Mucosa of descending colon (tissue), 3 donors: ENCODE data around the gene IL31RA. TPM values are rescaled to one million over a fixed set of nuclear protein-coding genes. Genes with fewer than 3 reads are reported as not detected.

ENCODE experiments used
- ATAC-seq: fragments of 200-7000 bp; cut with Tn5 transposase; one replicate; pipeline ENCODE4 v1.9.1; 2020; ENCODE audit warnings: mild to moderate bottlenecking, moderate library complexity
- DNase-seq, 3 donors: peaks; one replicate each; pipeline ENCODE4 v3.0.0-alpha.2; 2020
- H3K36me3 ChIP-seq: fragments of 200-600 bp; one replicate; pipeline ENCODE4 v1.8.0; 2021; ENCODE audit warnings: low read depth, mild to moderate bottlenecking
- H3K4me1 ChIP-seq: fragments of 200-600 bp; one replicate; pipeline ENCODE4 v1.8.0; 2021; ENCODE audit warnings: low read depth, mild to moderate bottlenecking
- H3K4me3 ChIP-seq: fragments of 200-600 bp; one replicate; pipeline ENCODE4 v1.8.0; 2021; ENCODE audit warnings: mild to moderate bottlenecking
- H3K9me3 ChIP-seq: fragments of 200-600 bp; one replicate; pipeline ENCODE4 v1.8.0; 2021; ENCODE audit warnings: mild to moderate bottlenecking
- CTCF ChIP-seq: fragments of 200-600 bp; IDR thresholded peaks from one replicate; pipeline ENCODE4 v1.8.0; 2022; ENCODE audit warnings: antibody characterized with exemption, mild to moderate bottlenecking
- intact Hi-C, 2 donors: fragments of 100-400 bp; cut with DNase I in 1 of 2; cut with micrococcal nuclease in 1 of 2; formaldehyde crosslinking; loops; one replicate each; pipeline versions ENCODE4 v1.11.0 to v1.11.1; 2022; cut with DNase I, micrococcal nuclease
- total RNA-seq, 3 donors: library from RNA; stranded (reverse); fragmentation: NEBNext Ultra II Directional in 2 of 3; extraction: Animal tissue kit (Norgen Biotek cat#: 25700) in 2 of 3; gene quantifications; one replicate each; pipeline versions ENCODE4 v1.2.1 to v1.2.4, GENCODE V29; 2021 to 2023
- donor health status: DM: no; HTN: no; CAD: no; lungs with moderate emphysema.
- donor health status: DM: no; HTN: no; CAD: no.
- donor health status: DM: no; HTN: yes; CAD: no.

IL31RA gene
- total RNA-seq, 3 donors from 2014 or later: 0.12 TPM; not detected in 2

- Histone ChIP-seq H3K9me3 (no peaks in the 10 kb centered on the region), H3K4me1 (no peaks in the 10 kb centered on the region), H3K4me3 (no peak overlapping the region), H3K36me3 (no peaks in the 10 kb centered on the region)
- ATAC-seq (no peak), DNase-seq (no peak)
- TF ChIP-seq CTCF: no peak
- intact Hi-C loops: no loop called here
Observed at GRCh38 chr5:55853041-55853670, 2.0 kb downstream of the IL31RA start.

GRCh38 chr5:55853818-55854217, 2.7 kb downstream of the IL31RA start:
- H3K4me3 ChIP-seq: no peak overlapping the region
- H3K9me3 ChIP-seq: no peaks in the 10 kb centered on the region
- DNase-seq: no peak
- H3K4me1 ChIP-seq: no peaks in the 10 kb centered on the region
- no peaks in the 10 kb centered on the region for H3K36me3 ChIP-seq
- TF ChIP-seq CTCF: no peak
- no peak for ATAC-seq
- intact Hi-C loops: no loop called here

GRCh38 chr5:55855509-55855908, 4.4 kb downstream of the IL31RA start:
- intact Hi-C loops: no loop called here
- Histone ChIP-seq H3K4me3 (no peak overlapping the region), H3K36me3 (no peaks in the 10 kb centered on the region), H3K4me1 (no peaks in the 10 kb centered on the region), H3K9me3 (no peaks in the 10 kb centered on the region)
- DNase-seq (no peak), ATAC-seq (no peak)
- no peak for TF ChIP-seq CTCF

- TF ChIP-seq CTCF: no peak
- ATAC-seq (peak; percentile 32), DNase-seq (no peak)
- Histone ChIP-seq H3K4me1 (no peaks in the 10 kb centered on the region), H3K4me3 (no peak overlapping the region), H3K36me3 (no peaks in the 10 kb centered on the region), H3K9me3 (no peaks in the 10 kb centered on the region)
- intact Hi-C loops: no loop called here
Observed at GRCh38 chr5:55856516-55857246, 5.5 kb downstream of the IL31RA start.

- no peak for ATAC-seq
- TF ChIP-seq CTCF: no peak
- Histone ChIP-seq H3K36me3 (no peaks in the 10 kb centered on the region), H3K9me3 (no peaks in the 10 kb centered on the region), H3K4me3 (no peak overlapping the region), H3K4me1 (no peaks in the 10 kb centered on the region)
- intact Hi-C loops: no loop called here
- no peak for DNase-seq
Observed at GRCh38 chr5:55857247-55857640, 6.1 kb downstream of the IL31RA start.
